GM08714 (cell line): ENCODE data around the gene OR6K3.
"Not testable (repeated sequence)": the region's sequence is repeated elsewhere in the genome, so short reads cannot be mapped to it uniquely, and the experiment has no call there.

Experiments used
- H3K4me3 ChIP-seq: fragments of 200-500 bp; sonication (Bioruptor generic); 2 replicates; pipeline ENCODE4 v1.5.1; 2014; ENCODE audit warnings: mild to moderate bottlenecking, low read length, inconsistent platforms
- ZNF274 ChIP-seq: IDR thresholded peaks from 2 replicates; pipeline ENCODE4 v1.6.1; 2012; ENCODE audit warnings: mild to moderate bottlenecking, low read depth, low read length

OR6K3 gene

DNA sequence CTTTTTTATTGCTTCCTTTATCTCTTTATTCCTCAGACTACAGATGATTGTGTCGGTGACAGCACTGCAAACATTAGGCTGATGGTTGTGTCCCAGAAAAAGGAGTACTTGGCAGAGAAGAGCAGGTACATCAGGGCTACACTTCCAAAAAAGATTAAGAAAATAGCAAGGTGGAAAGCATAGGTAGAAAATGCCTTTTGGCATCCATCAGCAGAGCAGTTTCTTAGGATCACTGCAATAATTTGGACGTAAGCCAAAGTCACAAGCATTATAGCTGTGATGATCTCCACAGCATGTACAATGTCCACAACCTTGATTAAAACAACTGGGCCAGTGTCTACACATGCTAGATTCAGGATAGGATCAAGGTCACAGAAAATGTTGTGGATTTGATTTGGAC, 25.9 kb downstream of the OR6K3 start:
- TF ChIP-seq ZNF274, result no peak

DNA sequence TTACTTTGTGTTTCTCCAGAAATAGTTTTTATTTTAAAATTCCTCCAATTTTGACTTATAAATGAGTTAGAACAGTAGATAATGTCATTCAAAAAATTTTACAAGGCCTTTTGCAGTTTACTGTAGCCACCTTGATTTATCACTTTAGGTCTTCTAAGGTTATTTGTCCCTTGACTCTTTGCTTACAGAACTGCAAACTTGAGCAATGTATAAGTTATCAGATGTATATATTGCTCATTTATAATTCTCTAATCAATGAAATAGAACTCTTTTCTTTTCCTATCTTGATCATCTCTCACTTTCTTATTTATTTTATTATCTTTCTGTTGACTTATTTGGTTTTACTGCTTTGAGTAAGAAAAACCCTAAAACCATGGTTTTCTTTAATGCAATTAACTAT, 28.2 kb downstream of the OR6K3 start:
- no peak for TF ChIP-seq ZNF274
- no peak overlapping the region for H3K4me3 ChIP-seq

More for the DNA sequence above, 25.9 kb downstream of the OR6K3 start:
- H3K4me3 ChIP-seq, result no peak overlapping the region

DNA sequence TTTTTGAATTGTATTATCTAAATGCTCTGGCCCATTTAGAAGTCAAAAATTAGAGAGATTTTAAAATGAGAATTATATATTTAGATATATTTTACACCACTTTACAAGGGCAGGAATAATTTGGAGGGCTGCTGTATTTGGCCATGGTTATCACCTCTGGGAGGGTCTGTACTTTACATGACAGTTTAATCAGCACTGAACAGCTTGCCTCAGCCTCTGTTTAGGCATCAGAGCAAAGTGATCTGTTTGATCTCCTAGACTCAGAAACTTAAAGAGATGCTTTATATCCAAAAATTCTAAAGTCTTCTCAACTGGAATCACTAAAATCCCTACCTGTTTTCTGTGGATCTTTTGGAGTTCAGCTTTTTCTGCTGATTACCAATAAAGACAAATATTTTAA, 28.6 kb downstream of the OR6K3 start:
- no peak for TF ChIP-seq ZNF274
- H3K4me3 ChIP-seq, result no peak overlapping the region

DNA sequence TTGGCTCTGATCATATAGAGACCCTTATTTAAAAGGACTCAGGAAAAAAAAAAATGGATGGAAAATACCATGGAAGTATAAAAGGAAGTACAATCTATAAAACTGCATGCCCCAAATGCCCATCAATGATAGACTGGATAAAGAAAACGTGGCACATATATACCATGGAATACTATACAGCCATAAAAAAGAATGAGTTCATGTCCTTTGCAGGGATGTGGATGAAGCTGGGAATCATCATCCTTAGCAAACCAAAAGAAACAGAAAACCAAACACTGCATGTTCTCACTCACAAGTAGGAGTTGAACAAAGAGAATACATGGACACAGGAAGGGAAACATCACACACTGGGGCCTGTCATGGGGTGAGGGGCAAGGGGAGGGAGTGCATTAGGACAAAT, 29.4 kb downstream of the OR6K3 start:
- H3K4me3 ChIP-seq, result not testable (repeated sequence)

DNA sequence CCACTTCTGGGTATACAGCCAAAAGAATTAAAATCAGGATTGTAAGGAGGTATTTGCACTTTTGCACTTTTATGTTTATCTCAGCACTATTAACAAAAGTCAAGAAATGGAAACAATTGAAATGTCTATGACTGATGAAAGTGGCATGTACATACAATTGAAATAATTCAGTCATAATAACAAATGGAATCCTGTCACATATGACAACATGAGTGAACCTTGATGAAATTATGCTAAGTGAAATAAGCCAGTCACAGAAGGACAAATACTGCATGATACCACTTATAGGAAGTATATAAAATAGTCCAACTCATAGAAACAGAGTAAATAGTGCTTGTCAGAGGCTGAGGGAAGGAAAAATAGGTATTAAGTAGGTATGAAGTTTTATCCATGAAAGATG, 30.6 kb downstream of the OR6K3 start:
- H3K4me3 ChIP-seq, result no peak overlapping the region
- TF ChIP-seq ZNF274, result no peak

DNA sequence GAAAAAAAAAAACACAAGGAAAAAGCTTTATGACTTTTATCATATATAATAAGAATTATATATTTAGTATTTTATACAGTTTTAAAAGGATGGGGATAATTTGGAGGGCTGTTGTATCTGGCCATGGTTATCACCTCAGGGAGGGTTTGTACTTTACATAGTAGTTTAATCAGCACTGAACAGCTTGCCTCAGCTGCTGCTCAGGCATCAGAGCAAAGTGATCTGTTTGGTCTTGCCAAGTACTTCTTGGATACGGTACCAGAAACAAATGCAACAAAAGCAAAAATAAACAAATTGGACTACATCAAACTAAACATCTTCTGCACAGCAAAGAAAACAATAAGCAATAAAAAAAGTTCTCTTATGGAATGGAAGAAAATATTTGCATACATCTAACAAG, 31.4 kb downstream of the OR6K3 start:
- no peak for TF ChIP-seq ZNF274

DNA sequence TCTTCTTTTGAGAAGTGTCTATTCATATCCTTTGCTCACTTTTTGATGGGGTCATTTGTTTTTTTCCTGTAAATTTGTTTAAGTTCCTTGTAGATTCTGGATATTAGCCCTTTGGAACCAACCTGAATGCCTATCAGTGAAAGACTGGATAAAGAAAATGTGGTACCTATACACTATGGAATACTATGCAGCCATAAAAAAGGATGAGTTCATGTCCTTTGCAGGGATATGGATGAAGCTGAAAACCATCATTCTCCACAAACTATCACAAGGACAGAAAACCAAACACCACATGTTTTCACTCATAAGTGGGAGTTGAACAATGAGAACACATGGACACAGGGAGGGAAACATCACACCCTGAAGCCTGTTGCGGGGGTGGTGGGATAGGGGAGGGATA, 32.2 kb downstream of the OR6K3 start:
- H3K4me3 ChIP-seq, result not testable (repeated sequence)

More for the DNA sequence above, 31.4 kb downstream of the OR6K3 start:
- no peak overlapping the region for H3K4me3 ChIP-seq

DNA sequence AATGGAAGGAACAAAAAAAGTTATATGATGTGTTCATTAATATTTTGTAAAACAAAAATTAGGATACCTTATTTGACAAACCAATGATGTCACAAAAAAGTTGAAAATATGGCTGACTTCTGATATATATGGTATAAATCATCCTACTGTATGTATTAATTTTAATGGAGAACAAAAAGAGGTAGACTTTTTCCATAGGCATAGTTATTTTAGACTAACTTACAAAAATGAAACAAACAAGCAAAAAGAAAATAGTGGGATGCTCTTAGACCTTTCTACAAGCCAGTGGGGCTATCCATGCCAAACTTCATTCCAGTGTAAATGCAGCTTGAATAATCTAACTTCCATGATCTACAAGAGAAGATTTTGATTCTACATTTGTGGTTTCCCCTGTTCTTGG, 33.5 kb downstream of the OR6K3 start:
- H3K4me3 ChIP-seq, result no peak overlapping the region
- TF ChIP-seq ZNF274, result no peak

DNA sequence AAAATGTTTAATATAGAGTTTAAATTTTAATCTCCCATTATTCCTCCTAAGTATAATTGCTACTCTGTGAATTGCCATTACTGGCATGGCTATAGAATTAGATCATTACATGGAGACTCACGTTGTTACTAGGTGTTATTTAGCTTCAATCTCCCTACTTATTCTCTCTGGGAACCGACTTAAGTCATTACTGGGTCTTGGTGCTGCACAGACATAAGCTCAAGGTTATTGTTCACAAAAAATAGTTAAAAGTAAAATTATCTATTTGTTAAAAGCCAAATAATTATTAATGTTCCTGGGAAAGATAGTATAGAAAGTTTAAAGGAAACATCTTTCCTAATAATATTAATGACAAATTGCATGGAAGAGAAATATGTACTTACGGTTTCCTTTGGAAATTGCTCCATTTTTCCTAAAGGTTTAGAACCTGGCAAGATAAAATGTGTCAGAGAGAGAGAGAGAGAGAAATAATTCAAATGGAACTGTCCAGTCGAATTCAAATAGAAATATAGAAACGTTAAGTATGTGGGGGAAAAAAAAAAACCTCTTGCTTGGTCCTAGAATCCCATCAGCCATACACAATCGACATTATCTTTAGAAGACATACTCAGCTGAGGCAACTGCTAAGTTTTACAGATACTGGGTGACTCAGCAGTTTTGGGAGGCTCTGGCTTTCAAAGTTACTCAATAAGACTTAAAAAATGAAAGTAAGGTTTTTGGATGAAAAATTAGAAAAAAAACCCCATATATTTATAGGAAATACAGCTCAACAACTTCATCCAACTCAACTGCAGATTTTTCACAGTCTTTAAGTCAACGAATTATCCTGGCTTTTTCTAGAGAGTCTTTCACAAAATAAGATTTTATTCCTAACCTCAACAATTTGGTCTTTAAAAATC, 34.2 kb downstream of the OR6K3 start, which contains the start of gene SPTA1:
Gene SPTA1 (minus strand): TSS at position 605 of the 899 bp plus-strand sequence. CDS start 198 bp downstream, at position 407.
- TF ChIP-seq ZNF274, result no peak
- no peak within 1 kb of the TSS for H3K4me3 ChIP-seq

DNA sequence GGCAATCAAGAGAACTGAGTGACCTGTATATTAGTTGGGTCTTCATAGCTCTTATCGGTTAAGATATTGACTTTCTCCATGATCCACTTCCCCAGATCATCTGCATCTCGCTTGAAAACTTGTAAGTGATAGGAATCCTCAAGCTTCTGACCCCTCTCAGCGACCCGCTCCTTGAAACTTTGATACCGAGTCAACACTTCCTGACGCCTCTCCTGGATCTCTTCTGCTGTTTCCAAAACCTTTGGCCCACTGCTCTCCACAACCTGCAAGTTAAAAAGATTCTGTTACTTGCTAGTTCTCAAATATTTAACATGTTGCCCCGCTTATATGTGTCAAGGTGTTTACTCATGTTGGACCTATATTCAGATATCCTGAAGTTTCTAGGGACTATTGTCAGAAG, 35.4 kb downstream of the OR6K3 start:
- H3K4me3 ChIP-seq, result no peak overlapping the region
- no peak for TF ChIP-seq ZNF274

DNA sequence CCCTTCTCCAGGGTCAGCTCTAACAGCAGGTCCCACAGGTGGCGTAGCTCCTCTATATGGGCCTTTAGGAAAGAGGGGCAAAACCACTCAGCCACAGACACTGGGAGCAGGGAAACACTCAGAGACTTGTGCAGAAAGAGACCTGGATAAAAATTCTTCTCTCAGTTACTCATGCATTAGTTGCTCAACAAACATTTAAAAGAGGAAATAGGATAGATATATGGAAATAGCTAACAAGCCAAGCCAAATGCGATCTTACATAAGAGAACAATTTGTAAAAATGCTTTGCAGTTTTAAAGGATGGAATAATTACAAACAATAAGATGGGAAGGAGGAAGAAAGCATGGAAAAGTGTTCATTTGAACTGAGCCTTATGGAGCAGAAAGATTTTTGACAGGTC, 38.9 kb downstream of the OR6K3 start:
- H3K4me3 ChIP-seq, result no peak overlapping the region
- no peak for TF ChIP-seq ZNF274

DNA sequence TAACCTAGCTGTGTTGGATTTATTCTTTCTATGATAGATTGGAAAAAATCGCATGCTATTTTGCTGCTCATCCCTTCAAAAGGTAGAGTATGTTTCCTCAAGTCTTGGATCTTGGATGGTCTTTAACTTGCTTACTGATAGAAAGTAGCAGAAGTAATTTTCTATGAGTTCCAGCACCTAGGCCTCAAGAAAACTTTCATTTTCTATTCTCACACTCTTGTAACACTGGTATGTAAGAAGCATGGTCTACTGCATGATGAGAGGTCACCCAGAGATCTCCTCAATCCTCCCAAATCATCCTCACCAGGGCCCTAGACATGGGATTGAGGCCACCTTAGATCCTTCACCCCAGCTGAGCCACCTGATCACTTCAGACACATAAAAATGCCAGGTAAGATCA, 41.2 kb downstream of the OR6K3 start:
- no peak for TF ChIP-seq ZNF274
- no peak overlapping the region for H3K4me3 ChIP-seq

DNA sequence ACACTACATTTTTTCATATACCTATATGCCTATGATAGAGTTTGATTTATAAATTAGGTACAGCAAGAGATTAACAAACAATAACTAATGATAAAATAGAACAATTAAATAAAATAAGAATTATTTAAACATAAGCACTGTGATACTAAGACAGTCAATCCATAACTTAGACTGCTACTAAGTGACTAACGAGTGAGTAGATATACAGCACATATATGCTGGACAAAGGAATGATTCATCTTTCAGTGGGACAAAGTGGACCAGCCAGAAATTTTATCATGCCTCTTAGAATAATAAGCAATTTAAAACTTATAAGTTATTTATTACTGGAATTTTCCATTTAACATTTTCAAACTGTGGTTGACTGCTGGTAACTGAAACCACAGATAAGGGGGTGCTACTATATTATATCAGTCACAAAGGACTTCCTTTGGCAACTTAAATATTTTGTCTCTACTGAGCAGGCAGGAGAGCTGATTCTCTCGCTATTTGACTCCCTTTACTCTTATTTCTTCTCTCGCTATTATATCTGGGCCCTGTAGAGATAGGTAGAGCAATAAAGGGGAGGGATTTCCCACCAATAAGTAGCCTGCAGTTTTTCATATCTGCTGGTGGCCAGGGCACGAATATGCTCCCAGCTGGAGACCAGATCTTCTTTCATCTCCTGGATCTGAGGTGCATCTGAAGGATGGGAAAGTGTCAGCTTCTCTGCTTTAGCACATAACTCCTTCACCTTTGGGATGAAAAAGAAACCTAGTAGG, 44.8 kb downstream of the OR6K3 start:
- H3K4me3 ChIP-seq, result no peak overlapping the region
- no peak for TF ChIP-seq ZNF274

DNA sequence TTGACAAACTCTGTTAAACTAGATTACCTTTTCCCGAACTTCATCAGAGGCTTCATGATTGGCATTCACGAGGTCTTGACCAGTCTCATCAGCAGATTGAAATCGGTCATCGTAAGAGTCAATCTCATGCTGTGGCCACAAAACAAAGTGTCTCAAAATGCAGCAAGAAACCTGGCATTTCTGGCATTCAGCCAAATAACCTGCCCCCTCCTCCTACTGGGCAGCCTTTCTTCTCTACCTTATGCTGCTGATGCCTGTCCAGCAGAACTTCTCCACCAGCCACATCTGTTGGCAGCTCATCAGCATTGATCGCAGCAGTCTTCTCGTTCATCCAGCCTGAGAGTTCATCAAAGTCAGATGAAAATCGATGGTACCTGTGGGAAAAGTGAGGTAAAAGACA, 46.2 kb downstream of the OR6K3 start:
- no peak overlapping the region for H3K4me3 ChIP-seq
- no peak for TF ChIP-seq ZNF274
